SK-N-SH (cell line): ENCODE results near the gene GDI2. TPM values are rescaled to one million over a fixed set of nuclear protein-coding genes. Genes with fewer than 3 reads are reported as not detected.

ENCODE experiments used
- CTCF ChIA-PET: fragments of 300-600, 350-600 bp; formaldehyde crosslinking; extraction: SDS; loops from one replicate; lab custom pipeline; 2021; lab: Yijun Ruan, JAX
- POLR2A ChIA-PET: fragments of 350-600 bp; sonication (Branson Sonifier 250); formaldehyde crosslinking; extraction: SDS; loops from one replicate; lab custom pipeline; 2020; ENCODE audit warnings: antibody characterized with exemption, inconsistent platforms; lab: Yijun Ruan, JAX
- DNase-seq: peaks from one replicate; pipeline ENCODE4 v3.0.0; 2012
- H2AFZ ChIP-seq: fragments of 200-600 bp; sonication (generic); 2 replicates; pipeline ENCODE4 v1.8.1; 2016; ENCODE audit warnings: antibody characterized with exemption, mild to moderate bottlenecking, low read depth
- H3F3A ChIP-seq: fragments of 200-600 bp; sonication (generic); replicated peaks from 2 replicates; pipeline ENCODE3; 2016; ENCODE audit warnings: antibody characterized with exemption, mild to moderate bottlenecking; ENCODE audit not compliant: insufficient read depth
- H3K27ac ChIP-seq, 2 experiments: fragments of 200-500 bp in 1 of 2; fragments of 200-600 bp in 1 of 2; sonication (Bioruptor generic) in 1 of 2; sonication (generic), shearing (Covaris generic) in 1 of 2; 2 replicates each; pipeline versions ENCODE4 v1.5.1 to v1.6.1; 2014 to 2016; ENCODE audit warnings: low read depth in 2 of 2, inconsistent platforms in 1 of 2, low read length in 1 of 2, mild to moderate bottlenecking in 1 of 2, mixed read lengths in 1 of 2
- H3K27me3 ChIP-seq: fragments of 200-600 bp; sonication (generic), shearing (Covaris generic); 2 replicates; pipeline ENCODE4 v1.6.1; 2016; ENCODE audit warnings: mixed run types; ENCODE audit not compliant: insufficient read depth
- H3K36me3 ChIP-seq, 2 experiments: fragments of 200-500 bp in 1 of 2; fragments of 200-600 bp in 1 of 2; sonication (Bioruptor generic) in 1 of 2; sonication (generic) in 1 of 2; replicated peaks in 1 of 2; 2 replicates each; pipeline versions ENCODE3 to v1.5.1; 2014 to 2016; ENCODE audit warnings: low read length in 1 of 2, mild to moderate bottlenecking in 1 of 2; ENCODE audit not compliant: insufficient read depth in 2 of 2, control insufficient read depth in 1 of 2
- H3K4me1 ChIP-seq, 2 experiments: fragments of 200-500 bp in 1 of 2; fragments of 200-600 bp in 1 of 2; sonication (Bioruptor generic) in 1 of 2; sonication (generic), shearing (Covaris generic) in 1 of 2; 2 replicates each; pipeline versions ENCODE4 v1.5.1 to v1.6.1; 2014 to 2016; ENCODE audit warnings: low read depth in 1 of 2, low read length in 1 of 2, mixed run types in 1 of 2; ENCODE audit not compliant: insufficient read depth in 2 of 2, control insufficient read depth in 1 of 2
- H3K4me2 ChIP-seq: fragments of 200-600 bp; sonication (generic), shearing (Covaris generic); 2 replicates; pipeline ENCODE4 v1.6.1; 2017; ENCODE audit warnings: mixed run types
- H3K4me3 ChIP-seq, 2 experiments: fragments of 200-500 bp in 1 of 2; fragments of 200-600 bp in 1 of 2; sonication (Bioruptor generic) in 1 of 2; sonication (generic), shearing (Covaris generic) in 1 of 2; 2 replicates each; pipeline versions ENCODE4 v1.5.1 to v1.8.1; 2014 to 2016; ENCODE audit warnings: low read depth in 2 of 2, inconsistent platforms in 1 of 2, low read length in 1 of 2, mild to moderate bottlenecking in 1 of 2, mixed read lengths in 1 of 2, moderate library complexity in 1 of 2
- H3K79me2 ChIP-seq: fragments of 200-600 bp; sonication (generic); 2 replicates; pipeline ENCODE4 v1.8.1; 2017; ENCODE audit warnings: mild to moderate bottlenecking; ENCODE audit not compliant: insufficient read depth
- H3K9ac ChIP-seq: fragments of 200-600 bp; sonication (generic); 2 replicates; pipeline ENCODE4 v1.6.1; 2017; ENCODE audit warnings: mixed run types
- H3K9me2 ChIP-seq: fragments of 200-600 bp; sonication (generic); 2 replicates; pipeline ENCODE4 v1.6.1; 2017; ENCODE audit warnings: mixed run types
- H3K9me3 ChIP-seq: fragments of 200-600 bp; sonication (generic); 2 replicates; pipeline ENCODE4 v1.6.1; 2017; ENCODE audit warnings: mixed run types, mild to moderate bottlenecking, moderate library complexity
- H4K20me1 ChIP-seq: fragments of 200-600 bp; sonication (generic); 2 replicates; pipeline ENCODE4 v1.6.1; 2017; ENCODE audit warnings: mild to moderate bottlenecking, mixed run types; ENCODE audit not compliant: insufficient read depth
- CHD2 ChIP-seq: fragments of 150-350 bp; IDR thresholded peaks from 2 replicates; pipeline ENCODE4 v1.6.1; 2018; ENCODE audit warnings: low read length; ENCODE audit not compliant: partially characterized antibody
- CTCF ChIP-seq: fragments of 200-600 bp; sonication (generic); IDR thresholded peaks from 2 replicates; pipeline ENCODE4 v1.6.1; 2017; ENCODE audit warnings: antibody characterized with exemption, mild to moderate bottlenecking, moderate library complexity
- ELF1 ChIP-seq: IDR thresholded peaks from 2 replicates; pipeline ENCODE4 v1.4.0; 2012
- EP300 ChIP-seq, 2 experiments: IDR thresholded peaks; 2 replicates each; pipeline versions ENCODE4 v1.4.0 to v1.6.1; 2012; ENCODE audit warnings: borderline replicate concordance in 1 of 2, low read depth in 1 of 2, low read length in 1 of 2
- FOSL2 ChIP-seq: IDR thresholded peaks from 2 replicates; pipeline ENCODE4 v1.4.0; 2012; ENCODE audit warnings: low read depth, mild to moderate bottlenecking, moderate library complexity, borderline replicate concordance
- FOXJ3 ChIP-seq: sonication (generic); formaldehyde crosslinking; IDR thresholded peaks from 2 replicates; pipeline ENCODE4 v1.5.1; 2020; ENCODE audit warnings: mild to moderate bottlenecking, missing genetic modification reagents
- GATA2 ChIP-seq: sonication (generic); formaldehyde crosslinking; IDR thresholded peaks from 2 replicates; pipeline ENCODE4 v1.5.0; 2020; ENCODE audit warnings: mild to moderate bottlenecking, missing genetic modification reagents
- IRF3 ChIP-seq: fragments of 150-350 bp; IDR thresholded peaks from 2 replicates; pipeline ENCODE4 v1.6.1; 2016; ENCODE audit warnings: mild to moderate bottlenecking, low read depth, low read length
- MAX ChIP-seq: IDR thresholded peaks from 2 replicates; pipeline ENCODE4 v1.4.0; 2012; ENCODE audit warnings: low read depth
- MEF2A ChIP-seq: IDR thresholded peaks from 2 replicates; pipeline ENCODE4 v1.4.0; 2012; ENCODE audit warnings: low read depth, borderline replicate concordance
- NRF1 ChIP-seq: IDR thresholded peaks from 2 replicates; pipeline ENCODE4 v1.6.1; 2012; ENCODE audit warnings: low read depth, mild to moderate bottlenecking, low read length
- POLR2AphosphoS5 ChIP-seq: IDR thresholded peaks from 2 replicates; pipeline ENCODE4 v1.6.1; 2012; ENCODE audit warnings: low read depth, low read length
- RCOR1 ChIP-seq: fragments of 150-350 bp; IDR thresholded peaks from 2 replicates; pipeline ENCODE4 v1.6.1; 2017; ENCODE audit warnings: antibody characterized with exemption, low read length
- REST ChIP-seq: IDR thresholded peaks from 2 replicates; pipeline ENCODE4 v1.6.1; 2012; ENCODE audit warnings: mild to moderate bottlenecking, low read depth, low read length, moderate library complexity
- SIN3A ChIP-seq: IDR thresholded peaks from 2 replicates; pipeline ENCODE4 v1.6.1; 2012; ENCODE audit warnings: low read depth, mild to moderate bottlenecking, low read length, moderate library complexity, borderline replicate concordance
- TCF12 ChIP-seq: IDR thresholded peaks from 2 replicates; pipeline ENCODE4 v1.4.0; 2012
- USF1 ChIP-seq: IDR thresholded peaks from 2 replicates; pipeline ENCODE4 v1.4.0; 2012; ENCODE audit warnings: low read depth, borderline replicate concordance
- USF2 ChIP-seq: fragments of 150-350 bp; IDR thresholded peaks from 2 replicates; pipeline ENCODE4 v1.6.1; 2017; ENCODE audit warnings: antibody characterized with exemption, low read length, low read depth, borderline replicate concordance
- YY1 ChIP-seq: IDR thresholded peaks from 2 replicates; pipeline ENCODE4 v1.4.0; 2012; ENCODE audit warnings: low read depth, mild to moderate bottlenecking
- ZBTB33 ChIP-seq: IDR thresholded peaks from 2 replicates; pipeline ENCODE4 v1.4.0; 2012; ENCODE audit warnings: low read depth, borderline replicate concordance
- WGBS: methylation state at CpG from one replicate; pipeline ENCODE4 v1.1.6; 2017; ENCODE audit warnings: low lambda C conversion rate; 5-methylcytosine and 5-hydroxymethylcytosine counted together
- polyA plus RNA-seq, 3 experiments: library from polyadenylated mRNA; depleted of rRNA; stranded (reverse); fragments of >200 nt; gene quantifications; 2 replicates each; pipeline ENCODE4 v1.2.3, GENCODE V29; 2012

GDI2 gene
- 94.3 and 99.1 TPM in 2 replicates for polyA plus RNA-seq (2012; rRNA removed)
- 130 and 137 TPM in 2 replicates for polyA plus RNA-seq (2012; cell fraction: cytosol; rRNA removed)
- 46.9 and 72.6 TPM in 2 replicates for polyA plus RNA-seq (2012; cell fraction: nucleus; rRNA removed)

GRCh38 chr10:5813341-5814109 lies at the start of gene GDI2:
Gene GDI2, minus strand, starts transcription at chr10:5813434. Its CDS starts 176 bp downstream, at chr10:5813258.
- peak within 1 kb of the TSS; percentile 94 to 96 for H3K27ac ChIP-seq
- 1% methylated on average over 26 of the region's 77 CpGs for WGBS
- peaks cover 41% of the 10 kb centered on the region for H4K20me1 ChIP-seq
- peaks cover 18 to 22% of the 10 kb centered on the region in 2 experiments; a peak in 3 of 4 replicates for H3K4me1 ChIP-seq
- ChIA-PET CTCF (interaction anchor here (1.0 to 2.4 kb wide), 4 partner anchors 16 to 152 kb away, joined by 3 to 5 read pairs (median 4); no protein-coding TSS in a partner anchor), POLR2A (interaction anchor here (0.9 to 2.3 kb wide), 3 partner anchors 30 to 77 kb away, joined by 4 to 17 read pairs (median 4); partner anchors contain the start of genes ANKRD16 and FBH1)
- H3K79me2 ChIP-seq = peaks cover 62% of the 10 kb centered on the region
- peak within 1 kb of the TSS; percentile 97 for H3K4me2 ChIP-seq
- peaks cover 0 to 9% of the 10 kb centered on the region in 2 experiments for H3K36me3 ChIP-seq
- no peaks in the 10 kb centered on the region for H3F3A ChIP-seq
- H3K27me3 ChIP-seq = no peaks in the 10 kb centered on the region
- peak within 1 kb of the TSS; percentile 100 for H3K9ac ChIP-seq
- H3K9me2 ChIP-seq = no peaks in the 10 kb centered on the region
- DNase-seq = peak; percentile 99
- peak within 1 kb of the TSS; percentile 79 to 98 for H3K4me3 ChIP-seq
- peak within 1 kb of the TSS; percentile 85 for H2AFZ ChIP-seq
- no peaks in the 10 kb centered on the region for H3K9me3 ChIP-seq
- TF ChIP-seq TCF12 = no peak
- TF ChIP-seq CHD2 = peak; percentile 99
- no peak for TF ChIP-seq RCOR1
- peak; percentile 99 for TF ChIP-seq ZBTB33
- TF ChIP-seq ELF1 = peak; percentile 71
- TF ChIP-seq SIN3A = peak; percentile 91; the same call in 1 of the 2 replicates
- TF ChIP-seq YY1 = peak; percentile 87
- no peak for TF ChIP-seq GATA2 (CRISPR knock-in tag)
- TF ChIP-seq IRF3 = peak; percentile 45; the same call in 1 of the 2 replicates
- no peak for TF ChIP-seq FOXJ3
- no peak for TF ChIP-seq MEF2A
- TF ChIP-seq MAX = peak; percentile 92
- no peak for TF ChIP-seq CTCF
- TF ChIP-seq POLR2AphosphoS5 = peak; percentile 95
- no peak for TF ChIP-seq NRF1
- no peak for TF ChIP-seq USF2
- TF ChIP-seq USF1 = peak; percentile 71
- TF ChIP-seq REST = no peak; the same call in 1 of the 2 replicates
- no peak; a peak in 1 of 4 replicates for TF ChIP-seq EP300 (IDR thresholded peaks at IDR 0.05; ENCODE audit: borderline replicate concordance in 1 of 2, low read depth in 1 of 2, low read length in 1 of 2)
- no peak for TF ChIP-seq FOSL2
